ENCODE data around the gene THRA.
"Not testable (repeated sequence)": the region's sequence is repeated elsewhere in the genome, so short reads cannot be mapped to it uniquely, and the experiment has no call there.

Gene THRA

DNA sequence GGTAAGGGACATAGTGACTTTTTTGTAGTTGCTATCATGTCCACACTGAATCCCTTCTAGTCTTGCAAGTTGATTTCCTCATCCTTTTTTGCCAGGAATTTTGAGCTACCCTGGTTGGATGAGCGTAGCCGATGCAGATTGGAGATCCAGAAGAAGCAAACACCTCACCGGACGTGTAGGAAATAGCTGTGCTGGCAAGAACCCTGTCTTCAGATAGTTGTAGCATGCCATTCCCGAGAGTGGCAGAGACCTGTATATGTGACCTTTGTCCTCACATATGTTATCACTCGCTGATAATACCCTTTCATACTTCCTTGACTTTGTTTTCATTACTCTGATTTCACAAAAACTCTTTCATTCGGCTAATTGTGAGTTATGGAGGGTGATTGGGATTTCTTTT is 71.4 kb downstream of the THRA start:
- DNase-seq (ENCODE audit: insufficient read length, low spot score) (no peak), FAIRE-seq (no peak)

- DNase-seq (ENCODE audit: insufficient read length, low spot score) (no peak), FAIRE-seq (no peak)
Measured at GRCh38 chr17:40135817-40136216, 73.1 kb downstream of the THRA start.

- DNase-seq (ENCODE audit: insufficient read length, low spot score) (no peak), FAIRE-seq (no peak)
Measured at GRCh38 chr17:40139566-40140058, 76.8 kb downstream of the THRA start.

DNA sequence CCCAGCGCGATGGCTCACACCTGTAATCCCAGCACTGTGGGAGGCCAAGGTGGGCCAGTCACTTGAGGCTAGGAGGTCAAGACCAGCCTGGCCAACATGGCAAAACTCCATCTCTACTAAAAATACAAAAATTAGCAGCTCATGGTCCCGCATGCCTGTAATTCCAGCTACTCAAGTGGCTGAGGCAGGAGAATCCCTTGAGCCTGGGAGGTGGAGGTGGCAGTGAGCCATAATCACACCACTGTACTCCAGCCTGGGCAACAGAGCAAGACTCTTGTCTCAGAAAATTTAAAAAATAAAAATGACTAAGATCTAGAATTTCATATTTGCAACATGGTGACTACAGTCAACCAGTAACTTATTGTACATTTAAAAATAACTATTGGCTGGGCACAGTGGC is 80.4 kb downstream of the THRA start:
- not testable (repeated sequence) for DNase-seq (ENCODE audit: insufficient read length, low spot score); FAIRE-seq

All from HTR-8/SVneo (cell line).